BJ (cell line): Measurements from ENCODE around the gene TEX2. TPM values are rescaled to one million over a fixed set of nuclear protein-coding genes. Genes with fewer than 3 reads are reported as not detected.

ENCODE experiments used
- CTCF ChIA-PET: fragments of 350-600 bp; formaldehyde crosslinking; extraction: SDS; loops from one replicate; lab custom pipeline; 2021; ENCODE audit warnings: antibody characterized with exemption, inconsistent platforms; lab: Yijun Ruan, JAX
- POLR2A ChIA-PET: fragments of 300-600 bp; sonication (Branson Sonifier 250); formaldehyde crosslinking; extraction: SDS; loops from one replicate; lab custom pipeline; 2021; ENCODE audit warnings: antibody characterized with exemption; lab: Charles Lee
- DNase-seq: peaks from one replicate; pipeline ENCODE4 v3.0.0-alpha.2; 2011; ENCODE audit warnings: low read depth
- H3K27me3 ChIP-seq: 2 replicates; pipeline ENCODE4 v1.6.0; 2011; ENCODE audit warnings: low read length; ENCODE audit not compliant: control insufficient read depth, insufficient read depth
- H3K36me3 ChIP-seq: 2 replicates; pipeline ENCODE4 v1.5.1; 2011; ENCODE audit warnings: low read length; ENCODE audit not compliant: control insufficient read depth, insufficient read depth
- H3K4me3 ChIP-seq: 2 replicates; pipeline ENCODE4 v1.5.1; 2011; ENCODE audit warnings: low read depth, mild to moderate bottlenecking, control low read depth, low read length
- CTCF ChIP-seq: IDR thresholded peaks from 2 replicates; pipeline ENCODE4 v1.5.1; 2011; ENCODE audit warnings: low read depth, mild to moderate bottlenecking, control low read depth, inconsistent platforms, low read length, moderate library complexity; ENCODE audit not compliant: insufficient read depth
- polyA plus RNA-seq: library from polyadenylated mRNA; depleted of rRNA; stranded (reverse); fragments of >200 nt; gene quantifications from 2 replicates; pipeline ENCODE4 v1.2.3, GENCODE V29; 2011

The TEX2 gene
- polyA plus RNA-seq, 1 experiment: 35.0 TPM

- H3K36me3 ChIP-seq: peaks cover 1% of the 10 kb centered on the region; the same call in 1 of the 2 replicates
- POLR2A ChIA-PET: no interaction called here
- no peak for DNase-seq
- no peak for TF ChIP-seq CTCF
- H3K4me3 ChIP-seq: no peak overlapping the region
- CTCF ChIA-PET: interaction anchor here (0.9 to 1.4 kb wide), 2 partner anchors 9 to 56 kb away, joined by 5 read pairs; no protein-coding TSS in a partner anchor
- no peaks in the 10 kb centered on the region for H3K27me3 ChIP-seq
Observed at GRCh38 chr17:64160378-64160777, 102.7 kb downstream of the TEX2 start.

- DNase-seq: no peak
- ChIA-PET CTCF (interaction anchor here (1.0 to 1.4 kb wide), 3 partner anchors 10 to 130 kb away, joined by 3 to 5 read pairs (median 3); no protein-coding TSS in a partner anchor), POLR2A (no interaction called here)
- no peak overlapping the region for H3K4me3 ChIP-seq
- no peak for TF ChIP-seq CTCF
- H3K36me3 ChIP-seq: peaks cover 1% of the 10 kb centered on the region; the same call in 1 of the 2 replicates
- H3K27me3 ChIP-seq: no peaks in the 10 kb centered on the region
Observed at GRCh38 chr17:64158831-64159590, 104.0 kb downstream of the TEX2 start.

- CTCF ChIA-PET: no interaction called here
- H3K36me3 ChIP-seq: peaks cover 3% of the 10 kb centered on the region
- POLR2A ChIA-PET: no interaction called here
- TF ChIP-seq CTCF: no peak
- no peak overlapping the region for H3K4me3 ChIP-seq
- H3K27me3 ChIP-seq: no peaks in the 10 kb centered on the region
- no peak for DNase-seq
Observed at GRCh38 chr17:64158406-64158805, 104.7 kb downstream of the TEX2 start.

- Histone ChIP-seq H3K36me3 (peaks cover 4% of the 10 kb centered on the region), H3K4me3 (no peak overlapping the region), H3K27me3 (no peaks in the 10 kb centered on the region)
- DNase-seq: no peak
- ChIA-PET CTCF (no interaction called here), POLR2A (no interaction called here)
- TF ChIP-seq CTCF: no peak
Observed at GRCh38 chr17:64157669-64158180, 105.3 kb downstream of the TEX2 start.

- POLR2A ChIA-PET: no interaction called here
- DNase-seq: no peak
- CTCF ChIA-PET: no interaction called here
- no peak for TF ChIP-seq CTCF
- no peaks in the 10 kb centered on the region for H3K27me3 ChIP-seq
- no peak overlapping the region for H3K4me3 ChIP-seq
- H3K36me3 ChIP-seq: peaks cover 4% of the 10 kb centered on the region
Observed at GRCh38 chr17:64156670-64157069, 106.4 kb downstream of the TEX2 start.
